AG04449 (cell line): ENCODE results near the gene INSC.

ENCODE experiments used
- CTCF ChIA-PET: fragments of 350-600 bp; formaldehyde crosslinking; extraction: SDS; loops from one replicate; lab custom pipeline; 2021; ENCODE audit warnings: antibody characterized with exemption; lab: Yijun Ruan, JAX
- POLR2A ChIA-PET: fragments of 400-600, 350-600 bp; formaldehyde crosslinking; extraction: SDS; loops from one replicate; lab custom pipeline; 2020; ENCODE audit warnings: antibody characterized with exemption, inconsistent platforms; lab: Yijun Ruan, JAX
- DNase-seq: peaks from one replicate; pipeline ENCODE4 v3.0.0-alpha.2; 2010; ENCODE audit warnings: low read depth, low spot score
- H3K4me3 ChIP-seq: 2 replicates; pipeline ENCODE4 v1.5.1; 2011; ENCODE audit warnings: low read depth, mild to moderate bottlenecking, control low read depth, low read length
- CTCF ChIP-seq: IDR thresholded peaks from one replicate; pipeline ENCODE4 v1.5.1; 2011; ENCODE audit warnings: mild to moderate bottlenecking, moderate library complexity, low read length, control low read depth, inconsistent platforms; ENCODE audit not compliant: insufficient read depth; ENCODE audit errors: missing control alignments

Gene INSC

DNA sequence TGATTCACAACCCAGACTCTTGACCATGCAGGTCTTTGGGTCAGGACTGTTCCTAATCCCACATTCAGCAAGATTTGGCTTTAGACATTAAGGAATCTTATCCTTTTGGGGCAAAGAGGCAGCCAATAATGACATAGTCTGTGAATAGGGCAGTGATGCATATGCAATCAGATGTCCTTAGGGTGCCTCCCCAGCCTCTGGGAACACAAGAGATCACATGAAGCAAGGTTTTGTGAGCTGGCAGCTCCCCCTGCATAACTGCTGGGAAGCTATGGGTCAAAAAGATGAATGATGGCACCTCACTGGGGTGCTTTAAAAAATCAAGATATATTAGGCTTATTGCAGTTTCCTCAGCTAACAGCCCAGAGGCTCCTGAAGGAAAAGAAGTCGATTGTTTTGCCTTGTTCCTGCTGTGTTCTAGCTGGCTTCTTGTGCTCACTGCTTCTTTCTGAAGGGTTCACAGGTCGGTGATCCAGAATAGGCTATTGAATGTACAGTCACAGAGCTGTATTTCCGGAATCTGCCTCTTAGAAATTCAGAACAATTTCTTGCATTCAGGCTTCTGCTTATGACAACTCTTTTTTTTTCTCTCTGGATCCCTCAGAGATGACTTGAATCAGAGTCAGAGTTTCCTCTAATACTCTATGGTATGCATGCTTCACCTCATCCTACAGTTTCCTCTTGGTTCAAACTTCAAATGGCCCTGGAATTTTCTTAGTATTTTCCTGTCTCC is 31.7 kb downstream of the INSC start:
- no peak for TF ChIP-seq CTCF
- no peak for DNase-seq
- ChIA-PET CTCF (interaction anchor here (1.9 to 4.9 kb wide), 3 partner anchors 13 to 47 kb away, joined by 5 to 52 read pairs (median 18); no protein-coding TSS in a partner anchor), POLR2A (interaction anchor here (1.2 kb wide), 1 partner anchor 40 kb away, joined by 3 read pairs; no protein-coding TSS in a partner anchor)
- no peak overlapping the region for H3K4me3 ChIP-seq

DNA sequence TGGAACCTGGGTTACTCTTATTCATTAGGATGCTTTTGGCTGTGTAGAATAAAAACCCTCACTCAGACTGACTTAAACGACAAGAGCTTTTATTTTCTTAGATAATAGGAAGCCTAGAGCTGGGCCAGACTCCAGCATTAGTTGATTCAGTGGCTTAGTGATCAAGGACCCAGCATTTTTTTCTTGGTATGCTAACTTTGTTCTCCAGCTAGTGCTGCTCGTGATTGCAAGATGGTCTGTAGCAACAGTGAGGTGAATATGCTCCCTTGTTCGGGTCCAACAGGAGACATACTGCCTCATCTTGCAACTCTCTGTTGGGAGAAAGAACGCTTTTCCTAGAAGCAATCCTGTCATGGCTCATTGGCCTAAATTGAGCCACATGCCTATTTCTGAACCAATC is 33.4 kb downstream of the INSC start:
- ChIA-PET POLR2A (no interaction called here), CTCF (interaction anchor here (0.7 to 4.9 kb wide), 3 partner anchors 11 to 47 kb away, joined by 4 to 52 read pairs (median 4); no protein-coding TSS in a partner anchor)
- TF ChIP-seq CTCF, result no peak
- no peak for DNase-seq
- no peak overlapping the region for H3K4me3 ChIP-seq

GRCh38 chr11:15149050-15149449 is 34.3 kb downstream of the INSC start:
- POLR2A ChIA-PET, result no interaction called here
- TF ChIP-seq CTCF, result no peak
- H3K4me3 ChIP-seq, result no peak overlapping the region
- CTCF ChIA-PET, result interaction anchor here (1.2 kb wide), 1 partner anchor 10 kb away, joined by 7 read pairs; no protein-coding TSS in a partner anchor
- DNase-seq, result no peak

GRCh38 chr11:15150507-15150906 is 35.8 kb downstream of the INSC start:
- CTCF ChIA-PET, result interaction anchor here (0.9 to 1.4 kb wide), 3 partner anchors 9 to 50 kb away, joined by 3 to 7 read pairs (median 4); no protein-coding TSS in a partner anchor
- TF ChIP-seq CTCF, result no peak
- no peak overlapping the region for H3K4me3 ChIP-seq
- DNase-seq, result no peak
- POLR2A ChIA-PET, result no interaction called here

DNA sequence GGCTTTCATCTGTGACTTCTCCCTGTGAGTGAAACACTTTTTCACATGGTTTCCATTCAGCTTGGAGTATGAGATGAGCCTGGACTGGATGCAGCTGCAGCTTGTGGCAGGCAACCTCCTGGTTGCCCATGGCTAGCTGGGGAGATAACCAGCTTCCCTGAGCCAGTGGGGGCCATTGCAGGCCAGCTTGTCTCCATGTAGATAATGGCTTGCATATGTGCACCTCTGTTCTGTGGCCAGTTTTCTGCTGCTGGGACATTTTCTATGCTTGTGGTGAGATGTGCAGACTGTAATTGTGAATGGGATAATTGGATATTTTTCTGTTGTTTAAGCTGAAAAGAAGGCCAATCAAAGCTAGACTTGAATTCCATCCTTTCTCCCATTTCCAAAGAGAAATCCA is 38.5 kb downstream of the INSC start:
- no peak for TF ChIP-seq CTCF
- POLR2A ChIA-PET, result no interaction called here
- no peak for DNase-seq
- no peak overlapping the region for H3K4me3 ChIP-seq
- CTCF ChIA-PET, result interaction anchor here (0.7 to 1.4 kb wide), 6 partner anchors 9 to 53 kb away, joined by 3 to 5 read pairs (median 3); no protein-coding TSS in a partner anchor

- peak; percentile 71 for DNase-seq
- no peak overlapping the region for H3K4me3 ChIP-seq
- POLR2A ChIA-PET, result interaction anchor here (0.5 to 0.8 kb wide), 3 partner anchors 10 to 33 kb away, joined by 3 read pairs; no protein-coding TSS in a partner anchor
- CTCF ChIA-PET, result interaction anchor here (1.0 to 7.8 kb wide), 4 partner anchors 11 to 55 kb away, joined by 3 to 203 read pairs (median 48); no protein-coding TSS in a partner anchor
- TF ChIP-seq CTCF, result no peak
Measured at GRCh38 chr11:15157181-15157580, 42.5 kb downstream of the INSC start.
